ENCODE measurements around the gene ARL5C.

Gene ARL5C

GRCh38 chr17:39141915-39142664 is 23.9 kb downstream of the ARL5C start:
- no peak overlapping the region for H2AFZ ChIP-seq (ENCODE audit: low read depth, low read length, severe bottlenecking)
- H3K27me3 ChIP-seq (ENCODE audit: low read length) = no peaks in the 10 kb centered on the region
- H3K9ac ChIP-seq (ENCODE audit: low read length) = no peak overlapping the region
- H3F3A ChIP-seq (ENCODE audit: insufficient read depth) = no peaks in the 10 kb centered on the region
- no peaks in the 10 kb centered on the region for H4K20me1 ChIP-seq (ENCODE audit: low read depth, low read length)
- no peak overlapping the region for H3K4me2 ChIP-seq (ENCODE audit: low read depth, low read length, poor library complexity, severe bottlenecking)
- no peaks in the 10 kb centered on the region for H3K79me2 ChIP-seq (ENCODE audit: insufficient read depth, low read length)
- H3K4me3 ChIP-seq (ENCODE audit: insufficient read depth, low read length, poor library complexity, severe bottlenecking) = no peak overlapping the region
- no peaks in the 10 kb centered on the region for H3K9me3 ChIP-seq (ENCODE audit: insufficient read depth, low read length)
- H3K9me2 ChIP-seq (replicated peaks; ENCODE audit: insufficient read depth, low read length) = no peaks in the 10 kb centered on the region
- no peaks in the 10 kb centered on the region for H3K36me3 ChIP-seq (ENCODE audit: low read length)
- TF ChIP-seq CTCF (IDR thresholded peaks at IDR 0.05; ENCODE audit: insufficient read depth, low read length, poor library complexity, severe bottlenecking) (no peak), EZH2phosphoT487 (conservative IDR thresholded peaks at IDR 0.05; ENCODE audit: low read length) (no peak)
- no peak overlapping the region for H3K27ac ChIP-seq (ENCODE audit: low read depth, low read length)

GRCh38 chr17:39141294-39141693 is 24.7 kb downstream of the ARL5C start:
- no peak overlapping the region for H2AFZ ChIP-seq (ENCODE audit: low read depth, low read length, severe bottlenecking)
- H3K36me3 ChIP-seq (ENCODE audit: low read length) = no peaks in the 10 kb centered on the region
- no peak for TF ChIP-seq EZH2phosphoT487 (conservative IDR thresholded peaks at IDR 0.05; ENCODE audit: low read length)
- no peak for TF ChIP-seq CTCF (IDR thresholded peaks at IDR 0.05; ENCODE audit: insufficient read depth, low read length, poor library complexity, severe bottlenecking)

GRCh38 chr17:39139561-39139960 is 26.4 kb downstream of the ARL5C start:
- H4K20me1 ChIP-seq (ENCODE audit: low read depth, low read length) = no peaks in the 10 kb centered on the region
- no peak overlapping the region for H3K27ac ChIP-seq (ENCODE audit: low read depth, low read length)
- no peak overlapping the region for H3K4me3 ChIP-seq (ENCODE audit: insufficient read depth, low read length, poor library complexity, severe bottlenecking)
- H3K79me2 ChIP-seq (ENCODE audit: insufficient read depth, low read length) = no peaks in the 10 kb centered on the region
- no peaks in the 10 kb centered on the region for H3K9me2 ChIP-seq (replicated peaks; ENCODE audit: insufficient read depth, low read length)
- no peaks in the 10 kb centered on the region for H3F3A ChIP-seq (ENCODE audit: insufficient read depth)
- H3K36me3 ChIP-seq (ENCODE audit: low read length) = no peaks in the 10 kb centered on the region
- H3K27me3 ChIP-seq (ENCODE audit: low read length) = no peaks in the 10 kb centered on the region
- H3K9ac ChIP-seq (ENCODE audit: low read length) = no peak overlapping the region
- no peaks in the 10 kb centered on the region for H3K9me3 ChIP-seq (ENCODE audit: insufficient read depth, low read length)
- no peak overlapping the region for H3K4me2 ChIP-seq (ENCODE audit: low read depth, low read length, poor library complexity, severe bottlenecking)
- H2AFZ ChIP-seq (ENCODE audit: low read depth, low read length, severe bottlenecking) = no peak overlapping the region
- TF ChIP-seq CTCF (IDR thresholded peaks at IDR 0.05; ENCODE audit: insufficient read depth, low read length, poor library complexity, severe bottlenecking) (no peak), EZH2phosphoT487 (conservative IDR thresholded peaks at IDR 0.05; ENCODE audit: low read length) (no peak)

More at GRCh38 chr17:39141294-39141693, 24.7 kb downstream of the ARL5C start:
- Histone ChIP-seq H4K20me1 (ENCODE audit: low read depth, low read length) (no peaks in the 10 kb centered on the region), H3K9ac (ENCODE audit: low read length) (no peak overlapping the region), H3K9me3 (ENCODE audit: insufficient read depth, low read length) (no peaks in the 10 kb centered on the region), H3K27me3 (ENCODE audit: low read length) (no peaks in the 10 kb centered on the region), H3K27ac (ENCODE audit: low read depth, low read length) (no peak overlapping the region), H3K9me2 (replicated peaks; ENCODE audit: insufficient read depth, low read length) (no peaks in the 10 kb centered on the region), H3K4me2 (ENCODE audit: low read depth, low read length, poor library complexity, severe bottlenecking) (no peak overlapping the region), H3K4me3 (ENCODE audit: insufficient read depth, low read length, poor library complexity, severe bottlenecking) (no peak overlapping the region), H3F3A (ENCODE audit: insufficient read depth) (no peaks in the 10 kb centered on the region), H3K79me2 (ENCODE audit: insufficient read depth, low read length) (no peaks in the 10 kb centered on the region)

Measured in SU-DHL-6 (cell line).